HCT116 (cell line): ENCODE data around the gene TJP3.
"Not testable (repeated sequence)": the region's sequence is repeated elsewhere in the genome, so short reads cannot be mapped to it uniquely, and the experiment has no call there.

Experiments
- ATF3 ChIP-seq: IDR thresholded peaks from 2 replicates; pipeline ENCODE4 v1.6.1; 2012
- CTCF ChIP-seq, 3 experiments: fragments of 200-600 bp in 1 of 3; sonication (generic) in 1 of 3; IDR thresholded peaks in 2 of 3; conservative IDR thresholded peaks in 1 of 3; 2 replicates each; pipeline ENCODE4 v1.5.1; 2012 to 2017; ENCODE audit warnings: low read depth in 2 of 3, low read length in 2 of 3, antibody characterized with exemption in 1 of 3, borderline replicate concordance in 1 of 3, control low read depth in 1 of 3, mild to moderate bottlenecking in 1 of 3, mixed read lengths in 1 of 3, mixed run types in 1 of 3, moderate library complexity in 1 of 3; ENCODE audit not compliant: insufficient read depth in 1 of 3
- POLR2A ChIP-seq: IDR thresholded peaks from 2 replicates; pipeline ENCODE4 v1.7.0; 2011; ENCODE audit warnings: borderline replicate concordance; ENCODE audit not compliant: insufficient read depth, insufficient read length; ENCODE audit errors: extremely low read depth
- REST ChIP-seq: IDR thresholded peaks from 2 replicates; pipeline ENCODE4 v1.6.1; 2012; ENCODE audit warnings: low read depth
- SP1 ChIP-seq: IDR thresholded peaks from 2 replicates; pipeline ENCODE4 v1.6.1; 2012; ENCODE audit warnings: low read depth

- TF ChIP-seq ATF3; CTCF (IDR thresholded peaks at IDR 0.05 in 2 of 3, conservative IDR thresholded peaks at IDR 0.05 in 1 of 3; ENCODE audit: borderline replicate concordance in 1 of 3, insufficient read depth in 1 of 3, low read depth in 2 of 3, low read length in 2 of 3); SP1; POLR2A; REST: not testable (repeated sequence)
These were observed 41.7 kb upstream of the TJP3 start for GRCh38 chr19:3666545-3666856.
